HG03469 (cell line): ENCODE results near the gene HLA-DRB5.
"Not testable (repeated sequence)": the region's sequence is repeated elsewhere in the genome, so short reads cannot be mapped to it uniquely, and the experiment has no call there.

Experiments
- ATAC-seq: cut with Tn5 transposase; IDR thresholded peaks from one replicate; pipeline ENCODE4 v1.9.1; 2021; ENCODE audit warnings: mild to moderate bottlenecking, moderate library complexity, moderate number of reproducible peaks; ENCODE audit not compliant: unreplicated experiment

The HLA-DRB5 gene

DNA sequence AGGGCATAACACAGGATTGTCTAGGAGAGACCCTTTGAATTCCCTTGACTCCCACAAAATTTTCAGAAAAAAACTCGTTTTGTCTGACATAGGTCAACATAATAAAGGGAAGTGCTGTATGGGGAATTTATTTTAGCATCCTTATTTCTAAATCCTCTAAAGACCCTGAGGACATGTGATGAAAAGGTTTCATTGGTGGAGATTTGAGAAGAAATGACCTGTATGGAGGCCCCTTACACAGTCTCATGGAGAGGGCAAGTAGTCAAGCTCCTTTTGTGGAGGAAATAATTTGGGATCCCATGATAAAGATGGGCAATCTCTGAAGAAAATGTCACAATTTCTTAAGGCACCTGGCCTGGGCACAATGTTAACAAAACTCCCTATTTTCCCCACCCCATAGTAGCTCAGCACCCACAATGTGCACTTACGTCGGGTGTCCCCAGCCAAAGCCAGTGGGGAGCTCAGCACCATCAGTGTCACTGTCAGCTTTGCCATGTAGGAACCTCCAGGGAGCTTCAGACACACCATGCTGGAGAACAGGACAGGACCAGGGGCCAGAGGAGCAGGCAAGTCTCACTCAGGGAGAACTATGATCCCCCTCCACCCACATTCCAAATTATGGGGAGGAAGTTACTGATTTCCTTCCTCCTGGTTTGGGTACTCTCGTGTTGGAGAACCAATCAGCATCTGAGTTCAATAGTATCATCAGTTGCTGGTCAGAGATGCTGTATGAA, at the start of gene HLA-DRB5:
HLA-DRB5 (minus strand) TSS at position 591 of the 734 bp plus-strand sequence; CDS start at position 528, 63 bp downstream.
- no peak for ATAC-seq

DNA sequence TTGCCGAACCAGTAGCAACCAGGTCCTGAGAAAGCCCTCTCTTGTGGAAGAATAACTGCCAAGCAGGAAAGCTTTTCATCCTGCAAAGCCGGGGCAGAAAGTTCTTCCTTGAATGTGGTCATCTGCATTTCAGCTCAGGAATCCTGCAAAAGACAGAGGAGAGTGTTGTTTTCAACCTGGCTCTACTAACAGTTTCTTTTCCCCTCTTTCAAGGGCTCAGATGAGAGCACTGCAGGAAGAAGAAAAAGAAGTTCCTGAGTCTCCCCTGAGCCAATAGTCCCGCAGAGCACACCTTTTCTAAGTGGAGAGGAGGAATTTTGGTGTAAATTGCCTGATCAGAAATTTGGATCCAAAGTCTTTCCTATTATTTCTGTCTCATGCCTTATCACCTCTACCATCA, 48.9 kb upstream of the HLA-DRB5 start:
- no peak for ATAC-seq

DNA sequence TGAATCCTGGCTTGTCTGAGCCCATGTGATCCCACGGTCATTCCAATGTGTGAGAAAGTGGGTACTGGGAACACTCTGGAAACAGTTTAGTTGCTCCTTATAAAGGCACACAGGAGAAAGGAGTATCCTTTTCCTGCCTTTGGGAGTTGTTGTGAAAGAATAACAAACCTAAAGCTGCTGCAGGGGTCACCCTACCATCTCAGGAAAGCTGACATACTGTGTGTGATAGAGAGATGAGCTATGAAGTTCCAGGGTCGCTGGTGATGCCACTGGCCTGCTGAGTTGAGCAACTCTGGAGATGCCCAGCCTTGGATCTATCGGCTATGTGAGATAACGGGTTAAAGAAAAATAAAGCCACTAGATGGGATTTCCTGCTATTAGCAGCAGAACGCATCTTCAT, 47.4 kb upstream of the HLA-DRB5 start:
- not testable (repeated sequence) for ATAC-seq

GRCh38 chr6:32576250-32576649, 46.2 kb upstream of the HLA-DRB5 start:
- no peak for ATAC-seq

DNA sequence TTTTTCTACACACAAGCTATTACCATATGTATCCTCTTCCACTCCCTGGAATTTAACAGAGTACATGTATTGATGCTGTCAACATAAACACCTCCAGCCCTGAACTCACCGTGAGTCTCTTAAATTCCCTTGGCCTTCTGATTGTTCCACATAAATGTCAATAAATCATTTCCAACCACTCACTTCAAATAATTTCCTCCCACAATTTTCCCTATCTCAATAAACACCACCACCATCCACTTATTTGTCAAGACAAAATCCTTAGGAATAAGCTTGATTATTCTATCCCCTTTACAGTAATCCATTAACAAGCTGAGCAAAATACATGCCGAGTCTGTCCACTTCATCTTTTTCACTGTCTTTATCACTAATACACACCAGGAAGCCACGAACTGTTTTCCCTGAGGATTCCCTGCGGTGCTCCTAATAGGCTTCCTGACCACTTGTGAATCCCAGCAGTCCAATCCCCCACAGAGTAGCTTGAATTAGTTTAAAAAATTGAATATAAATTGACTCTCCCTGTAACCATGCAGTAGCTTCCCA, 40.3 kb upstream of the HLA-DRB5 start:
- no peak for ATAC-seq

GRCh38 chr6:32568561-32568960, 38.5 kb upstream of the HLA-DRB5 start:
- no peak for ATAC-seq

DNA sequence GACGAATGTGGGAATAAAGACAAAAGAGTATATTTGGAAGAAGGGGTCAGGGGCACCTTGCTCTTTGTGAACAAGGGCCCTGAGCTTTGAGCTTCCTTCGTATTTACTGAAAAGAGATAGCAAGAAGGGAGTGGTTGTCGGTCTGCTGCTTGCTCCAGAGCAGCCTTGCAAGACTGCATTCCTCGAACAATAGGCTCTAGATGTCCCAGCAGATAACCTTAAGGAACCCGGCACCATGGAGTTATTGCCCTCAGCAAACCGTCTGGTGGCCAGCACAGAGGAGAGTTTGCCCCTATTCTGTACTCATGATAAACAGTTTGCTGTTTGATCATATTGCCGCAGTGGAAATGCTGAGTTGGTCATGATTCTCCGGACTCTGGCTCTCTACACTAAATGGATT, 36.9 kb upstream of the HLA-DRB5 start:
- no peak for ATAC-seq

- no peak for ATAC-seq
Observed at GRCh38 chr6:32565511-32565910, 35.4 kb upstream of the HLA-DRB5 start.

GRCh38 chr6:32562940-32563339, 32.9 kb upstream of the HLA-DRB5 start:
- ATAC-seq = no peak

DNA sequence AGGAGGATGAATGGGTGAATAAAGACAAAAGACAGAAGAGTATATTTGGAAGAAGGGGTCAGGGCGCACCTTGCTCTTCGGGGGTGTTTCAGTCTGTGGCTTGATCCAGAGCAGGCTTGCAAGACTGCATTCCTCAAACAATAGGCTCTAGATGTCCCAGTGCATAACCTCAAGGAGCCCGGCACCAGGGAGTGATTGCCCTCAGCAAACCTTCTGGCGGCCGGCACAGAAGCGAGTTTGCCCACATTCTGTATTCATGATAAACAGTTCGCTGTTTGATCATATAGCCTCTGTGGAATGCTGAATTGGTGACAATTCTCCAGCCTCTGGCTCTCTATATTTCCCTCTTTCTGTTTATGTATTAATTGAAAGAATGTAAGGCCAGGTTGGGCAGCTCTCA, 29.7 kb upstream of the HLA-DRB5 start:
- no peak for ATAC-seq

DNA sequence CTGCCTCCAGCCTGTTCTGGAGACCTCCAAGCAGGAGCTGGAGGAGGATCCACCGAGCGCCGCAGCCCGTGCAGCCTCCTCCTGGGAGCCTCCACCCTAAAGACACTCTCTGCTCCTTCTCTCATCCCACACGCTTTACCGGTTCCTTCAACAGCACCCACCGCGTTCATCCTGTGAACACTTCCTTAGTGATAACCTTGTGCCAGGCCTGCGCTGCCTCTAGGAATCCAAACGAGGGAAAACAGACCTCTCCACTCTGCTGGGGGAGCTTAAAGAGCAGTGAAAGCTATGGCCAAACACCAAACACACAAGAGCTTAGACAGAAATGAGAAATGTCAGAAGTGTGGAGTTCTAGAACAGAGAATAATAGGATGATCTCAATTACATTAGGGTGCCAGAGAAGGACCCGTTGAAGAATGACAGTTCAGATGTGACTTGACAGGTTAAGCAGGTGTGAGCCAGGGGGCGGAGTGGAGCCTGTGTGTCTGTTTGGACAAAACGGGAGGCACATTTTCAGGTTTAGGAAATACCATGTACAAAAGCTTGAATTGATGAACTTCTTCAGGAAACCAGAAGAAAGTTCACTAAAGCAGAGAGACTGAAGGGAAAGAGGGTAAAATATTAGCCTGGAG, 28.5 kb upstream of the HLA-DRB5 start:
- ATAC-seq = no peak

DNA sequence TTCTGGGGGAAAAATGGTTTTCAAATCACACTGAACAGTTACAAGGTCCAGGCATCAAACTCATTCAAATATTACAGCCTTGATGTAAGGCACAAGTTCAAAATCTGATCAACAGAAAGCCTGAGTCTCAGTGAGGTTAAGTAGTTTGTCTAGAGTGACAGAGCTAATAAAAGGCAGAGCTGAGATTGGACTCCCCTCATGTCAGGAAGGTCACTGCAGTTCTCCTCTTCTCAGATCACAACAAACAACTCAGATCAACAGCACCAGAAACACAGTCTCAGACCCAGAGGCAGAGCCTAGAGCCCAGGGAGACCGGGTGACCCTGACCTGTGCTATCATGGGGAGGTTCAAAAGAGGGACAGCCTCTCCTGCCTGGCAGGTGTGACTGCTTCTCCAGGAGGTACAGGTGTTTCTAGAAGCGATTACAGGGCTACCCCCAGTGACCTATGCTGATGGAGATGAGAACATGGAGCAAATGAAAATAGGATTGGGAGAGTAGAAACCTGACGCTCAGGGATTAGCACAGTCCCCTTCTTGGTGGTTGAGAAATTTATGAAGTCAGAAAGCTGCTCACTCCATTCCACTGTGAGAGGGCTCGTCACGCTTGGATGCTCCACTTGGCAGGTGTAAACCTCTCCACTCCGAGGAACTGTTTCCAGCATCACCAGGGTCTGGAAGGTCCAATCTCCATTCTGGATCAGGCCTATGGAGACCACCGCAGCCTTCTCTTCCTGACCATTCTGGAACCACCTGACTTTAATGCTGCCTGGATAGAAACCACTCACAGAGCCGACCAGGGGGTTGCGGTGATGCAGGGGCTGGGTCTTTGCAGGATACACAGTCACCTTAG, 24.3 kb upstream of the HLA-DRB5 start:
- ATAC-seq = no peak

DNA sequence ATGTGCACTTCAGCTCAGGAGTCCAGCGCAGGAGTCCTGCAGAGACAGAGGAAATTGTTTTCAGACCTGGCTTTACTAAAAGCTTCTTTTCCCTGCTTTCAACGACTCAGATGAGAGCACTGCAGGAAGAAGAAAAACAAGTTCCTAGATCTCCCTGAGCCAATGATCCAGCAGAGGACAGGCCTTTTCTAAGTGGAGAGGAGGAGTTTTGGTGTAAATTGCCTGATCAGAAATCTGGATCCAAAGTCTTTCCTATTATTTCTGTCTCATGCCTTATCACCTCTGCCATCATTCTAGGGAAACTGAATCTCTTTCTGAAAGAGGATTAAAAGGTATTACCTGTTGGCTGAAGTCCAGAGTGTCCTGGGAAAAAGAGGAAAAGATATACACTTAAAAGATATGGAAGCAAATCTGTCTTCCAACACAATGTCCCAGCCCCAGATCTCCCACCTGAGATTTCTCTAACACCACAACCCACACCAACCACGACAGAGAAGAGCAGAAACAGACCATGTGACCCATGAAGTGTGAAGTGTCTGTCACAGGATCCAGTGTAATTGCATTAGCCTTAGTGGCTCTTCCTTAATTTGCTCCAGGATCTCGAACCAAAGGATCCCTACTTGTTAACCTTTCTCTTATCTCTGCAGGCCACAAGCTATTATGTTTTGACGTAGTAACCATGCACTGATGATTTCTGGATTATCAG, 23.1 kb upstream of the HLA-DRB5 start:
- no peak for ATAC-seq

- ATAC-seq = no peak
Observed at GRCh38 chr6:32551410-32551809, 21.3 kb upstream of the HLA-DRB5 start.

- ATAC-seq = no peak
Observed at GRCh38 chr6:32539839-32540238, 9.8 kb upstream of the HLA-DRB5 start.

GRCh38 chr6:32530431-32530793, 325 bp upstream of the HLA-DRB5 start:
- ATAC-seq = not testable (repeated sequence)

- ATAC-seq = no peak
Observed at GRCh38 chr6:32522302-32523047, 7.6 kb downstream of the HLA-DRB5 start.

- no peak for ATAC-seq
Observed at GRCh38 chr6:32519910-32520258, 10.2 kb downstream of the HLA-DRB5 start.

DNA sequence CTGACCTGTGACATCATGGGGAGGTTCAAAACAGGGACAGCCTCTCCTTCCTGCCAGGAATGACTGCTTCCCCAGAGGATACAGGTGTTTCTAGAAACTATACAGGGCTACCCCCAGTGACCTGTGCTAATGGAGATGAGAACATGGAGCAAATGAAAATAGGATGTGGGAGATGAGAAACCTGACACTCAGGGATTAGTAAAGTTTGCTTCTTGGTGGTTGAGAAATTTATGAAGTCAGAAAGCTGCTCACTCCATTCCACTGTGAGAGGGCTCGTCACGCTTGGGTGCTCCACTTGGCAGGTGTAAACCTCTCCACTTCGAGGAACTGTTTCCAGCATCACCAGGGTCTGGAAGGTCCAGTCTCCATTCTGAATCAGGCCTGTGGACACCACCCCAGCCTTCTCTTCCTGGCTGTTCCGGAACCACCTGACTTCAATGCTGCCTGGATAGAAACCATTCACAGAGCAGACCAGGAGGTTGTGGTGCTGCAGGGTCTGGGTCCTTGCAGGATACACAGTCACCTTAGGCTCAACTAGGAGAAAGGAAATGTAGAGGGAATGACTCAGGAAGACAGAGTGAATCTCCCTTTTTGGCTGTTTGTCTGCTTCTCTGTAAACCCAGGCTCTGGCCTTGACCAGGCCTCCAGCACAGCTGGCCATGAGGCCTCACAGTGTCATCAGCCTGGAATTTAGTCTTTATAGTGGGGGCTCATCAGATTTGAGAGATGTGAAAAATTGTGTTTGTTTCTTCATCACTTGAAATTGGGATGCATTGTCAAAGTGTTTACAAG, 10.8 kb downstream of the HLA-DRB5 start:
- ATAC-seq = no peak
